Posterior cingulate gyrus (tissue), 11 donors: ENCODE data around the gene NLE1.
"Not testable (repeated sequence)": the region's sequence is repeated elsewhere in the genome, so short reads cannot be mapped to it uniquely, and the experiment has no call there.

Experiments
- DNase-seq, 10 donors: peaks; one replicate each; pipeline versions ENCODE4 v3.0.0 to v3.0.0-alpha.2; 2020 to 2021; ENCODE audit warnings: mixed read lengths in 3 of 10
- intact Hi-C: fragments of 100-400 bp; cut with DNase I; formaldehyde crosslinking; loops from one replicate; pipeline ENCODE4 v1.15.1; 2023

Gene NLE1

DNA sequence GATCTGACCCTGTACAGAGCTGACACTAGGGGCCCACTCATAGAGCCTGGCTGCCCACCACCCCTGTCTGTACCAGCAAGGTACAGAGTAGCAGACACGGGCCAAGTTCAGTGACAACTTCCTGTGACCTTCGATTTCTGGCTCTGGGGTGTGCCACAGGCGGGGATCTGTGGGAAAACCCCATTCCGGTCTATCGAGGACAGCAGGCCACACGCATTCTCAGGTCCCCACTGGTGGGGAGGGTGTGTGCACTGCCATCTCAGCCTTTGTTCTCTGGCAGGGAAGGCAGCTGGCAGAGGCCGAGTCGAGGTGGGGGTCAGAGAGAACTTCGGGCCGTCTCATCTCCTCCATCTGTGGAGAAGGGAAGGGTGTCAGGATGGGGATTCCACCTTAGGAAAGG, 10.0 kb downstream of the NLE1 start:
- intact Hi-C loops: no loop called here

DNA sequence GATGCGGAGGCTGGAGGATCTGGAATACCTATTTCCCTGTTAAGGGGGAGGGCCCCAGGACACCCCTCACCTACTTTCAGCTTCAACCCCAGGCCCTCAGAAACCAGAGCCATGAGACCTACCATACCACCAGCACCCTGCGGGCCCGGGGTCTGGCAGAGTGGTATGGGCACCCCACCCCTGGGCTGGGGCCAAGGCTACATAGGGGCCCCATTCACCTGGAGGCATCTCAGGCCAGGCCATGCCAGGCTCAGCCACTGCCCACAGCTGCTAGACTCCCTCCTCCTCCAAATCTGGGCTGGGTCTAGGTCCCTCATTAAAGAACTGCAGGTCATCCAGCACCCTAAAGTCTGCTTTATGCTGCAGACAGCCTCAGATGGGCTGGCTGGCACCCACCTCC, 11.7 kb downstream of the NLE1 start:
- intact Hi-C loops: no loop called here
- DNase-seq: peak in 1 of 10 donors; percentile 39

More for the DNA sequence above, 10.0 kb downstream of the NLE1 start:
- DNase-seq: peak in 1 of 10 donors; percentile 40

DNA sequence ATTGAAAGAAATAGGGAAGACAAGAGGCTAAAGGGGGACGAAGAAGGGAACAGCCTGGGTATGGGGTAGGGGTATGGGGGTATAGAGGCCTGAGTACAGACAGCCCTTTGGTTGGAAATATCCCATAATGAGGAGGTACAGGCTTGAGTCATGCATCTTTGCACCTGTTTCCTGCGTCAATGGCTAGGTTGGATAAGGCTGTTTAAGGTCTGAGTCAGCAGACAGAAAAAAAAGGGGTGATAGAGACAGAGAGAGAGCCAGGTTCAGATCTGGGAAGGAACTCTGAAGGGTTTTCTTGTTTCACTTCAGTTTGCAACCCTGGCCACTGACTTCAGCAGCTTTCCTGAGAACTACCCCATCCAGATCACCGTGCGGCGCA, 12.1 kb downstream of the NLE1 start:
- intact Hi-C loops: no loop called here
- peak in 1 of 10 donors; percentile 4 for DNase-seq

DNA sequence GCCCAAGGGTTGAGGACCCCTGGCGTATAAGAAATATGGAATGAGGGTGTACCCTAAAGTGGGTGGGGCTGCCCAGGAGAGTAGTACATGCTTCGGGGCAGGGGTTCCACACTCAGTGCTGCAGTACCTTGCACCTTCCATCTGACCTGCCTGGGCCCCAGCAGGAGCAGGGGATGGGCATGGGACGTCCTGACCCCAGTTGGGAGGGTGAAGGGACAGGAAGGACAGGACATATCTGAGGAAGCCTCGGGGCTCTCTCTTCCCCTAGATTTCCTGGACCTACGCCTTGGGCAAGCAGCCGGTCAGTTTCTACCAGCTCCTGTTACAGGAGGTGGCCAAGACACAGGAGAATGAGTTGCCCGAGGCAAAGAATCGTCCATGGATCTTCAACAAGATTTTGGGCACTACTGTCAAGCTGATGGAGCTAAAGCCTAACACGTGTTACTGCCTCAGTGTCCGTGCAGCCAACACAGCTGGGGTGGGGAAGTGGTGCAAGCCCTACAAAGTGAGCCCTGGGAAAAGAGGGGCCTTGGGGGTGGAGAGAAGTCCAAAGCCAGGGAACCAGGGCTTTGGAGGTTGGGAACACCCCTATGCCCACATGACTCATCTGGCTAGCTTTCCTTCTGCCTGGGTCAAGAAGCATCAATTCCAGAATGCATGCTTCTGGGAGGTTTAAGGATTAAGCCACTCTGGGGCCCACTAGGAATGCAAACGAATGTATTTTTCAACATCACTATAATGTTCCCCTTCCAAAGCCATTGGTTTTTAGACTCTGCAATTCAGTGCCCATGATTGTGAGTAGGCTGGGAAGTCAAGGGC, 12.7 kb downstream of the NLE1 start:
- intact Hi-C loops: no loop called here
- DNase-seq: peak in 1 of 10 donors; percentile 32

DNA sequence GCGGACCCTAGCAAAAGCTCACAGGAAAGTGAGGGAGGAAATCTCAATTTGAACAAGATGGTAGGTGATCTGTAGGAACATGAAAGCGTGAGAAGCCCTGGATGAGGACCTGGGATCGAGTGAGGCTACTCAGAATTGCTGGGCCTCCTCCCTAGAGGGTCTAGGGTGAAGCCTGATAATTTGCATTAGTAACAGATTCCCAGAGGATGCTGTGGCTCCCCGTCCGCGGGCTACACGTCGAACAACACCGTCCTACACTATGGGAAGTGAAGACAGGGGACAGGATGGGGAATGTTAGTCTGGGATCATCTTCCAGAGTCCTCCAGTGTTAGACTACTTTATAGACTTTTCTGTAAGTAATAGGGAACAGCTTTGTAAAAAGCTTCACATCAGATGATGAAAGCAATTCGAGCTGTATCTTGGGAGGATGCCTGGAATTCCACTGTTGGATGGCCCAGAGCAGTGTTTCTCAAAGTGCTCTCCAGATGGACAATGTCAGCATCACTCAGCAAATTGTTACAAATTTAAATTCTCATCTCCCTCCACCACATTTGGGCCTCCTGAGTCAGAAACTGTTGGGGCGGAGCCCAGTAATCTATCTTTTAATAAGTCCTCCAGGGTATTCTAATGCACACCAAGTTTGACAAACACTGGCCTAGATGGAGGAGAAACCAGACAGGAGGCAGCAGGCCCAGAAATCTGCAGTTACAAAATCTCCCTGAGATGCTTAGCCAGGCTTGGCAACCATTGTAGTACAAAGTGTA, 14.2 kb downstream of the NLE1 start:
- peak in 1 of 10 donors; percentile 9 for DNase-seq
- intact Hi-C loops: no loop called here

DNA sequence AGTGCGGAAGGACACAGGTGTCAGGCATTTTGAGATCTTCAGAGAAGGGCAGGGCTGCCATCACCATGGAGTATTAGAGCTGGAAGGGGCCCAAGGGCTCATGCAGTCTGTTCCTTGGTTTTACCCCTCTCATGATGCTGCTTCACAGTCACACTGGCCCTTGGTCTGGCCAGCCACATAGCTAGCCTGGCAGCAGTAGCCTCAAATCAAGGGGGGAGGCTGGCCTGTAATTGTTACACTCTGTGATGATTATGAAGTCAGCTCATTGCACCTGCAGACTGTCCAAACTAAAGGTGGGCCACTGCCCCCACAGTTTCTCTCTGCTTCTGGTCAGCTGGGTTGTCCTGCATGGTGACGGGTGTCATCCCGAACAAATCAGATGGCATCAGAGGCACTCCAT, 20.8 kb downstream of the NLE1 start, which contains the start of gene FNDC8:
Gene FNDC8 (plus strand): TSS at position 301 of the 400 bp plus-strand sequence. CDS start 79 bp downstream, at position 380.
- DNase-seq: peak in 2 of 10 donors; percentile 39 to 43
- intact Hi-C loops: loop anchor here (5.0 kb wide), 1 partner anchor 579 kb away; no protein-coding TSS in a partner anchor

DNA sequence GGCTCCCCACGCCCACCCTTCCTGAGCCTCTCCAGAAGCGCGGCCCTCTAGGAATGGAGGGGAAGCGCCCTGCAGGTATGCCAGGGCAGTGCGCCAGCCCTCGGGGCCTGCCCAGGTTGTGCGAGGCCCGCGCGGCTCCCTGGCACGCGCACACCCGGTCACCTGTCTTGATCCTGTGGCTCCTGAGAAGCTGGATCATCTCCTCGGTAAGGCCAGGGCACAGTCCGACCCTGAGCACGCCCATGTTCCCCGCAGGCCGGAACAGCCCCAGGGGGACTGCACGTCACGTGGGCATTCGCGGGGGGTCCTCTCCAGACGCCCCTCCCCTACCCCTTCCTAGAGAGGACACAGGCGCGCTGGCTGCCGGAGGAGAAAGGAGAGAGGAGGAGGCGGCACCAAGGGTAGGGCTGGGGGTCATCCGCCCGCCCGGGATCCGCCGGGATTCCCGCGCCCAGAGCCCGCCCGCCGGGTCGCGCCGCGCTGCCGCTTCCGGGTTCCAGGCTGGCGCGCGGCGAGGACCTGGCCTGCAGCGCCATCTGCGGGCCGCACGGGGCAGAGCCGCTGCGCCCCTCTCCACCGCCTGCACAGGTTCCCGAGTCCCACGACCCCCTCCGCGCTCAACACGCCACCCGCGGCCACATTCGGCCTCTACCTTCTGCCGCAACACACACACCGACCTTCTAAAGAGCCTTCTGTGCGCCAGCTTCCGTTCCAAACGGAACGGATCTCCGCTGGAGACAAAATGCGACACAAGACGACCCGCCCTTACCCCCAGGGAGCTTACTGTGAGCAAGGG, 22.5 kb downstream of the NLE1 start, which contains the start of gene RAD51D:
Gene RAD51D (minus strand): TSS at position 491 of the 796 bp plus-strand sequence. CDS start 247 bp downstream, at position 244.
- intact Hi-C loops: loop anchor here (1.0 to 5.0 kb wide), 3 partner anchors 121 to 699 kb away; no protein-coding TSS in a partner anchor
- DNase-seq: peak; percentile 42 to 96 (median 68)

DNA sequence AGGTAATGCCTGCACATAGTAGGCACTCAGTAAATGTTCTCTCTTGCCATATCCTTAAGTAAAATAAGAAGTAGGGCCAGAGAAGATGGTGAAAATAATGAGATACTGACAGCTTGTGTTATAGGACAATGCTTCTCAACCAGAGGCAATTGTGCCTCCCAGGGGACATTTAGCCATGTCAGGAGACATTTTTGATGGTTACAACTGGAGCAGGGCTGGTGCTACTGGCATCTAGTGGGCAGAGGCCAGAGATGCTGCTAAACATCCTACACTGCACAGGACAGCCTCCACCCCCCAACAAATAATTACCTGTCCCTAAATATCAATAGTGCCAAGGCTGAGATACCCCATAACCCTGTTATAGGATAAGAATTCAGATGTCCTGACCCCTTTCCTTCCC, 24.1 kb downstream of the NLE1 start:
- intact Hi-C loops: no loop called here
- DNase-seq: peak in 1 of 10 donors; percentile 43

DNA sequence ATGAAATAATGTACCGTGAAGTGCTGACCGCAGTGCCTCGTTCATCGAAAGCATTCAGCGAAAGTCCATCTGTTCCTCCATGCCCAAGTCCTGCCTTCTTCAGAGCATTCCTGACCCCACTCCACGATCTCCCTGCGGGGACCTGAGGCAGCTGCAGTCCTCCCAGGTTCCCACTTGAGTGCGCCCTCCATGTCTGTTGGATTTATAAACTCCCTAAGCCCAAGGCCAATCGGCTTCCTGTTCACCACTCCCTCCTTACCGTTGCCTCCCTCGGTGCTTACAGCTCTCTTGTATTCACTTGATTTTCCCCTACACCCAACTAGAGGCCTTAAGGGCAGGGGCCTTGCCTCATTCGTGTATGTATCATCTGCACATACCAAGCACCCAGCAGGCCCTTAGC, 25.3 kb downstream of the NLE1 start:
- no peak for DNase-seq
- intact Hi-C loops: no loop called here

DNA sequence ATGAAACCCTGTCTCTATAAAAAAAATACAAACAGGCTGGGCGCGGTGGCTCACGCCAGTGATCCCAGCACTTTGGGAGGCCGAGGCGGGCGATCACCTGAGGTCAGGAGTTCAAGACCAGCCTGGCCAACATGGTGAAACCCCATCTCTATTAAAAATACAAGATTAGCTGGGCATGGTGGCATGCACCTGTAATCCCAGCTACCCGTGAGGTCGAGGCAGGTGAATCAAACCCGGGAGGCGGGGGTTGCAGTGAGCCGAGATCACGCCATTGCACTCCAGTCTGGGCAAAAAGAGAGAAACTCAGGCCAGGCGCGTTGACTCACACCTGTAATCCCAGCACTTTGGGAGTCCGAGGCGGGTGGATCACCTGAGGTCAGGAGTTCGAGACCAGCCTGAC, 31.3 kb downstream of the NLE1 start:
- DNase-seq: peak in 2 of 10 donors; percentile 55 to 66
- intact Hi-C loops: not testable (repeated sequence)

DNA sequence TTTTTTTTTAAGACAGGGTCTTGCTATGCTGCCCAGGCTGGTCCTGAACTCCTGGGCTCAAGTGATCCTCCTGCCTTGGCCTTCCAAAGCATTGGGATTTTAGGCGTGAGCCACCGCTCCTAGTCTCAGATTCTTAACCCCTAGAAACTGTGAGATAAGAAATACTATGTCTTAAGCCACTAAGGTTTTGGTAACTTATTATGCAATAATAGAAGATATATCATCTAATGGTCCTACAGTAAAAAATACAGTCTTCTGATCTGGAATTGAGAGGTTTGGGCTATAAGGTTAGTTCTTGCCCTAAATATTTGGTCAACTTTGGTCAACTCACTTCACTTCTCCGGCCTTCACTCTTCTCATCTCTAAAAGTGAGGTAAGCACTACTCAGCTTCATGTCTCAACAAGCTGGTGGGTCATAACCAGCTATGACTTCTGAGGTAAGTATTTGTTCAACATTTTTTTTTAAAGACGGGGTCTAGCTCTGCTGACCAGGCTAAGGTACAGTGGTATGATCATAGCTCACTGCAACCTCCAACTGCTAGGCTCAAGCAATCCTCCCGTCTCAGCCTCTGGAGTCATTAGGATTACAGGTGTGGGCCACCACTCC, 37.2 kb downstream of the NLE1 start:
- intact Hi-C loops: no loop called here
- DNase-seq: no peak

DNA sequence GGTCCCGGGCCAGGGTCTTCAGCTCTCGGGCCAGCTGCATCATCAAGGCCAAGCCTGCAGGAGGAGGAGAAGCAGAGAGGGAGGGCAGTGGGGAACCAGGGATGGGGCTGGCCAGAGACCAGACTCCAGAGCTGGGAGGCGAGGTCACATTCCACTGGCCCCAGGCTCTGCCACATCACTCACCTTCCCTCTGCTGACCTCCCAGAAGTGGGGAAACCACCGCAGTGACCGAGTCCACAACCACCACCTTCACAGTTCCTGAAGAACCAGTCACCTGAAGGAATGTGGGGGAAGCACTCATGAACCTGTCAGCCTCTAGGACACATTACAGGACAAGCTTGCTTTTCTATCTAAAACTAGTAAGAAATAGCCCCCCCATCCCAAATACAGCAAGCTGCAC, 38.8 kb downstream of the NLE1 start:
- intact Hi-C loops: no loop called here
- no peak for DNase-seq

DNA sequence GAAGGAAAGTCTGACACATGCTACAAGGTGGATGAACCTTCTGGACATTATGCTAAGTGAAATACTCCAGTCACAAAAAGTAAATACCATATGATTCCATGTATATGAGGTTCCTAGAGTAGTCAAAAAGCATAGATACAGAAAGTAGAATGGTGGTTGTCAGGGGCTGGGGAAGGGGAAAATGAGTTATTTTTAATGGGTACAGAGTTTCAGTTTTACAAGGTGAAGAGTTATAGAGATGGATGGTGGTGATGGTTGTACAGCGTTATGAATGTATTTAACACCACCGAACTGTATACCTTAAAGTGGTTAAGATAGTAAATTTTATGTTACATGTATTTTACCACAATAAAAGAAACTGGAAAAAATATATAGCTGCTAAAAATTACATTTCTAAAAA, 40.4 kb downstream of the NLE1 start:
- intact Hi-C loops: no loop called here
- no peak for DNase-seq

DNA sequence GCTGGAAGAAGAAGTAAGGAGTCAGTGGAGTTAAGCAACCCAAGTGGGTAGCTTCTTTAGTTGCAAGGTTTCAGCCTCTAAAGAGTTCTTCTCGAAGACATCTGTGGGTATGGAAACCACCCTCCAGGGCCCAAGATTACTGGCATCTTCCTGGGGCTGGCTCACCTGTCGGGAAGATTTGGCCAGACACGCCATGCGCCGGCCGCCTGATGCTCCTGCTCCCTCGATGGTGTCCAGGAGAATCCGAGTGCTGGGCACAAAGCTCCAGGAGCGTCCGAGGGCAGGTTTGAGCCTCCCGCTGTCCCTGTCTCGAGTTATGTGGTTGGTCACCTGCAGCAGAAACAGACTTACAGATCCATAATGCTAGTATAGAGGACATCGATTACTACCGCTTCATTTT, 41.1 kb downstream of the NLE1 start:
- peak in 1 of 10 donors; percentile 73 for DNase-seq
- intact Hi-C loops: no loop called here

DNA sequence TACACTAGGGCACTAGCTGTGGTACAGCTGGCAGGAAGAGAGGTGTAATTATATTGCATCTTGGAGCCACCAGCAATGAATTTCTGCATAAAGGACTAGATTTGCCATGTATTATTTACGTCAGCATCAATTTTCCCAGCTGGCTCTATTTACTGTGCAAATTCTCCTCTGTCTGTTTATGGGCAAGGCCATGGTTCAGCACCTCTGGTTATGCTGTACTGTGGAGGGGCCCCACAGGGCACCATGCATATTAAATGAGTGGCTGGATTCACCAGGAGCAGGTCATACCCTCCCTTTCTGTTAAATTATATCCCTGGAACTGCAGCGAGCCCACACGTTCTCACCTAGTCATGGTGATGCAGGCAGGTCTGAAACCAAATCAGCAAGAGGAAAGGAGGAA, 42.2 kb downstream of the NLE1 start:
- intact Hi-C loops: loop anchor here (10.0 kb wide), 1 partner anchor 135 kb away; the partner anchor contains the start of genes CCT6B and ZNF830
- peak in 1 of 10 donors; percentile 22 for DNase-seq

DNA sequence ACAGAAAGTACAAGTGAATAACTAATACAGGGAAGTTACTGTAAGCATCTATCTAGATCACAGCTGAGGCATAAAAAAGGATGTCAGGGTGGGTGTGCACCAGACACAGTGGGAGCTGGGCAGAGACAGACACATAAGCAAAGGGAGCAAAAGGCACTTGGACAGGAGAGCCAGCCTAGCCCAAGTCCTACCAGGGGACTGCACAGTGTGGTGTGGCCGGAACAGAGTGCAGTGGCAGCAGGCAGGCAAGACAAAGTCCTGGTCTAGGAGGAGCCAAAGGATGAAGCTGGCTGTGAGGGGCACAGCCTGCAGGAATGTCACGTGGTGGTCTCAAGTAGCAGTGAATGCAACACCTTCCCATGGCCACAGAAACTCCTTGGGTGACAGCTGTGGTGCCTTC, 44.3 kb downstream of the NLE1 start:
- intact Hi-C loops: loop anchor here (10.0 kb wide), 1 partner anchor 133 kb away; the partner anchor contains the start of genes CCT6B and ZNF830
- DNase-seq: no peak

DNA sequence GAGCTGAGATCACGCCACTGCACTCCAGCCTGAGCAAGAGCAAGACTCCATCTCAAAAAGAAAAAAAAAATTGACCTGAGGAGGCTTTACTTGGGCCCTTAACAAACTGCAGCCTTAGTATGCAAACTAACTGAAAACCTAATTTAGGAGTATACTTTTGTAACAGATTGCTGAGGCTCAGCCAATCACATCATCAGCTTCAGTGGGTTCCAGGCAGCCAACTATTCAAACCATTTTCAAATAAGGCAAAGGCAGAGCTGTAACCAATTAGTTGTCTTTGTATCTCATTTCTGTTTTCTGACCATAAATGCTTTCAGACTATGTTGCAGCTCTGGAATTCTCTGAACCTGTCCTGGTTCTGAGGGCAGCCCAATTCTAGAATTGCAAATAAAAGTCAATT, 46.4 kb downstream of the NLE1 start:
- intact Hi-C loops: loop anchor here (10.0 kb wide), 1 partner anchor 131 kb away; the partner anchor contains the start of genes CCT6B and ZNF830

DNA sequence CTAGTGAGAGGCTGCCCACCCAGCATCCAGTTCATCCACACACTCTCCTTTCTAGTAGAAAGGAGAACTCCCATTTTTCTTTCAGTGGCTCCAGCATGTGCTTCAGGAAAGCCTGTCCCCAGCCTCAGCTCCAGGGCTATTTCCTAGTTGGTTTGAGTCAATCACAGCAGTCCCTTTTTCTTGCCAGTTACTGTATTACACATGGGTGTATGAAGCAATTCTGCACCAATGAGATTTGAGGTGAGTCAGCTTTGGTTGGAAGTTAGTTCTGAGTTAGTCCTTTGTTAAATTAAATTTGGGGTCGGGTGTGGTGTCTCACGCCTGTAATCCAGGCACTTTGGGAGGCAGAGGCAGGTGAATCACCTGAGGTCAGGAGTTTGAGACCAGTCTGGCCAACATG, 47.2 kb downstream of the NLE1 start:
- intact Hi-C loops: loop anchor here (10.0 kb wide), 1 partner anchor 130 kb away; the partner anchor contains the start of genes CCT6B and ZNF830
- DNase-seq: no peak

More for the DNA sequence above, 46.4 kb downstream of the NLE1 start:
- no peak for DNase-seq

DNA sequence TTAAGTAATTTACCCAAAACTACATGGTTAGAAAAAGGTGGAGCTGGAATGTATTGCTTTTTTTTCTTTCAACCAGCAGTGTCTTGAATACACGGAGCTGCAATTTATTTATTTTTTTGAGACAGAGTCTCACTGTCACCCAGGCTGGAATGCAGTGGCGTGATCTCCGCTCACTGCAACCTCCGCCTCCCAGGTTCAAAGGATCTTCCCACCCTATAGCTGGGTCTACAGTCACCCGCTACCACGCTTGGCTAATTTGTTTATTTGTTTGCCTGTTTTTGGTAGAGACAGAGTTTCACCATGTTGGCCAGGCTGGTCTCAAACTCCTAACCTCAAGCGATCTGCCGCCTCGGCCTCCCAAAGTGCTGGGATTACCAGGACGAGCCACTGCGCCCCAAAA, 51.4 kb downstream of the NLE1 start:
- intact Hi-C loops: loop anchor here (10.0 kb wide), 1 partner anchor 126 kb away; the partner anchor contains the start of genes CCT6B and ZNF830

More for the DNA sequence above, 51.4 kb downstream of the NLE1 start:
- not testable (repeated sequence) for DNase-seq
